Mucosa of rectum (tissue), 2 donors: ENCODE data around the gene SLC38A1.

Experiments used
- H3K27ac ChIP-seq, 2 donors: one replicate each; pipeline ENCODE4 v1.7.0; 2013; ENCODE audit warnings: inconsistent platforms in 2 of 2, low read depth in 2 of 2, low read length in 2 of 2
- H3K27me3 ChIP-seq, 2 donors: one replicate each; pipeline ENCODE4 v1.7.0; 2013; ENCODE audit warnings: low read length in 2 of 2; ENCODE audit not compliant: control insufficient read depth in 2 of 2, insufficient read depth in 2 of 2
- H3K36me3 ChIP-seq, 2 donors: one replicate each; pipeline ENCODE4 v1.7.0; 2013; ENCODE audit warnings: low read length in 2 of 2; ENCODE audit not compliant: control insufficient read depth in 2 of 2, insufficient read depth in 2 of 2
- H3K4me1 ChIP-seq, 2 donors: one replicate each; pipeline ENCODE4 v1.7.0; 2013; ENCODE audit warnings: low read length in 2 of 2, mild to moderate bottlenecking in 1 of 2; ENCODE audit not compliant: control insufficient read depth in 2 of 2, insufficient read depth in 2 of 2
- H3K4me3 ChIP-seq, 2 donors: one replicate each; pipeline ENCODE4 v1.7.0; 2013; ENCODE audit warnings: low read length in 2 of 2
- H3K9ac ChIP-seq, 2 donors: one replicate each; pipeline ENCODE4 v1.7.0; 2013; ENCODE audit warnings: low read length in 2 of 2, low read depth in 1 of 2, mild to moderate bottlenecking in 1 of 2
- H3K9me3 ChIP-seq, 2 donors: one replicate each; pipeline ENCODE4 v1.7.0; 2013; ENCODE audit warnings: low read length in 2 of 2; ENCODE audit not compliant: control insufficient read depth in 2 of 2
- donor health status: healthy.
- donor health status: Normal muscosa, but diverticular disease.

The SLC38A1 gene

GRCh38 chr12:46234000-46234399 is 34.8 kb downstream of the SLC38A1 start:
- H3K4me1 ChIP-seq, result no peaks in the 10 kb centered on the region
- no peaks in the 10 kb centered on the region for H3K27me3 ChIP-seq
- H3K27ac ChIP-seq, result no peak overlapping the region
- no peak overlapping the region for H3K9ac ChIP-seq
- H3K4me3 ChIP-seq, result no peak overlapping the region
- H3K9me3 ChIP-seq, result no peaks in the 10 kb centered on the region
- H3K36me3 ChIP-seq, result peaks cover 4 to 8% of the 10 kb centered on the region in 2 donors

GRCh38 chr12:46233423-46233822 is 35.4 kb downstream of the SLC38A1 start:
- Histone ChIP-seq H3K27ac (no peak overlapping the region), H3K36me3 (peaks cover 4% of the 10 kb centered on the region in 2 donors), H3K9ac (no peak overlapping the region)

GRCh38 chr12:46230983-46231382 is 37.9 kb downstream of the SLC38A1 start:
- no peaks in the 10 kb centered on the region for H3K4me1 ChIP-seq
- no peak overlapping the region for H3K4me3 ChIP-seq
- no peak overlapping the region for H3K9ac ChIP-seq
- no peaks in the 10 kb centered on the region for H3K27me3 ChIP-seq
- no peak overlapping the region for H3K27ac ChIP-seq
- H3K9me3 ChIP-seq, result no peaks in the 10 kb centered on the region
- peaks cover 8% of the 10 kb centered on the region in 2 donors for H3K36me3 ChIP-seq

More at GRCh38 chr12:46233423-46233822, 35.4 kb downstream of the SLC38A1 start:
- Histone ChIP-seq H3K27me3 (no peaks in the 10 kb centered on the region), H3K9me3 (no peaks in the 10 kb centered on the region), H3K4me3 (no peak overlapping the region), H3K4me1 (no peaks in the 10 kb centered on the region)

GRCh38 chr12:46230306-46230705 is 38.5 kb downstream of the SLC38A1 start:
- H3K9ac ChIP-seq, result no peak overlapping the region
- H3K36me3 ChIP-seq, result peaks cover 8 to 11% of the 10 kb centered on the region in 2 donors
- no peaks in the 10 kb centered on the region for H3K9me3 ChIP-seq
- no peak overlapping the region for H3K27ac ChIP-seq
- H3K4me3 ChIP-seq, result no peak overlapping the region
- no peaks in the 10 kb centered on the region for H3K27me3 ChIP-seq
- no peaks in the 10 kb centered on the region for H3K4me1 ChIP-seq

GRCh38 chr12:46227616-46228015 is 41.2 kb downstream of the SLC38A1 start:
- H3K27me3 ChIP-seq, result no peaks in the 10 kb centered on the region
- no peak overlapping the region for H3K4me3 ChIP-seq
- H3K9me3 ChIP-seq, result no peaks in the 10 kb centered on the region
- no peaks in the 10 kb centered on the region for H3K4me1 ChIP-seq
- H3K27ac ChIP-seq, result no peak overlapping the region
- peaks cover 15 to 17% of the 10 kb centered on the region in 2 donors for H3K36me3 ChIP-seq
- H3K9ac ChIP-seq, result no peak overlapping the region

GRCh38 chr12:46224386-46224785 is 44.5 kb downstream of the SLC38A1 start:
- H3K27me3 ChIP-seq, result no peaks in the 10 kb centered on the region
- H3K36me3 ChIP-seq, result peaks cover 13 to 15% of the 10 kb centered on the region in 2 donors
- no peak overlapping the region for H3K4me3 ChIP-seq
- no peak overlapping the region for H3K27ac ChIP-seq
- peaks cover 9 to 13% of the 10 kb centered on the region in 2 donors for H3K4me1 ChIP-seq
- no peak overlapping the region for H3K9ac ChIP-seq
- no peaks in the 10 kb centered on the region for H3K9me3 ChIP-seq

GRCh38 chr12:46223047-46223446 is 45.8 kb downstream of the SLC38A1 start:
- no peak overlapping the region for H3K4me3 ChIP-seq
- no peaks in the 10 kb centered on the region for H3K9me3 ChIP-seq
- peaks cover 13 to 14% of the 10 kb centered on the region in 2 donors for H3K36me3 ChIP-seq
- H3K27ac ChIP-seq, result no peak overlapping the region
- peaks cover 17 to 18% of the 10 kb centered on the region in 2 donors for H3K4me1 ChIP-seq
- no peak overlapping the region for H3K9ac ChIP-seq
- no peaks in the 10 kb centered on the region for H3K27me3 ChIP-seq

GRCh38 chr12:46222636-46223035 is 46.2 kb downstream of the SLC38A1 start:
- Histone ChIP-seq H3K4me1 (peaks cover 17 to 18% of the 10 kb centered on the region in 2 donors), H3K27me3 (no peaks in the 10 kb centered on the region), H3K27ac (no peak overlapping the region), H3K9me3 (no peaks in the 10 kb centered on the region), H3K4me3 (no peak overlapping the region), H3K36me3 (peaks cover 9 to 13% of the 10 kb centered on the region in 2 donors), H3K9ac (no peak overlapping the region)

GRCh38 chr12:46221255-46222128 is 47.4 kb downstream of the SLC38A1 start:
- no peaks in the 10 kb centered on the region for H3K9me3 ChIP-seq
- H3K4me3 ChIP-seq, result no peak overlapping the region
- H3K36me3 ChIP-seq, result peaks cover 9 to 13% of the 10 kb centered on the region in 2 donors
- no peaks in the 10 kb centered on the region for H3K27me3 ChIP-seq
- H3K9ac ChIP-seq, result no peak overlapping the region
- H3K4me1 ChIP-seq, result peaks cover 17 to 23% of the 10 kb centered on the region in 2 donors
- no peak overlapping the region for H3K27ac ChIP-seq

GRCh38 chr12:46219877-46220655 is 48.8 kb downstream of the SLC38A1 start:
- Histone ChIP-seq H3K4me3 (peak overlapping the region in 1 of 2 donors; percentile 8), H3K27me3 (no peaks in the 10 kb centered on the region), H3K9me3 (no peaks in the 10 kb centered on the region), H3K36me3 (peaks cover 6 to 14% of the 10 kb centered on the region in 2 donors), H3K9ac (peak overlapping the region in 1 of 2 donors; percentile 13), H3K27ac (peak overlapping the region; percentile 68 to 72), H3K4me1 (peaks cover 21 to 35% of the 10 kb centered on the region in 2 donors)
